HUES48 (cell line): ENCODE measurements around the gene TAX1BP3.
A peak's percentile ranks its signal among the peaks of the same experiment; 100 is the strongest.

Experiments
- H3K27ac ChIP-seq: one replicate; pipeline ENCODE4 v1.7.0; 2013; ENCODE audit warnings: low read depth, low read length, inconsistent platforms
- H3K27me3 ChIP-seq: 2 replicates; pipeline ENCODE4 v1.6.1; 2013; ENCODE audit warnings: mild to moderate bottlenecking, low read length; ENCODE audit not compliant: control insufficient read depth, insufficient read depth
- H3K36me3 ChIP-seq: 2 replicates; pipeline ENCODE4 v1.6.1; 2013; ENCODE audit warnings: low read length; ENCODE audit not compliant: control insufficient read depth, insufficient read depth
- H3K4me1 ChIP-seq: 2 replicates; pipeline ENCODE4 v1.6.1; 2013; ENCODE audit warnings: mild to moderate bottlenecking, low read length; ENCODE audit not compliant: control insufficient read depth, insufficient read depth
- H3K4me3 ChIP-seq: 2 replicates; pipeline ENCODE4 v1.5.1; 2013; ENCODE audit warnings: mild to moderate bottlenecking, low read depth, low read length
- H3K9ac ChIP-seq: 2 replicates; pipeline ENCODE4 v1.6.1; 2013; ENCODE audit warnings: mild to moderate bottlenecking, low read depth, low read length, moderate library complexity
- H3K9me3 ChIP-seq: 2 replicates; pipeline ENCODE4 v1.6.1; 2013; ENCODE audit warnings: low read length; ENCODE audit not compliant: control insufficient read depth, insufficient read depth

The TAX1BP3 gene

GRCh38 chr17:3688027-3688553 is 19.7 kb upstream of the TAX1BP3 start:
- no peaks in the 10 kb centered on the region for H3K9me3 ChIP-seq
- H3K27me3 ChIP-seq = no peaks in the 10 kb centered on the region
- H3K9ac ChIP-seq = no peak overlapping the region
- H3K27ac ChIP-seq = peak overlapping the region; percentile 18
- H3K36me3 ChIP-seq = no peaks in the 10 kb centered on the region
- H3K4me1 ChIP-seq = no peaks in the 10 kb centered on the region
- H3K4me3 ChIP-seq = no peak overlapping the region

DNA sequence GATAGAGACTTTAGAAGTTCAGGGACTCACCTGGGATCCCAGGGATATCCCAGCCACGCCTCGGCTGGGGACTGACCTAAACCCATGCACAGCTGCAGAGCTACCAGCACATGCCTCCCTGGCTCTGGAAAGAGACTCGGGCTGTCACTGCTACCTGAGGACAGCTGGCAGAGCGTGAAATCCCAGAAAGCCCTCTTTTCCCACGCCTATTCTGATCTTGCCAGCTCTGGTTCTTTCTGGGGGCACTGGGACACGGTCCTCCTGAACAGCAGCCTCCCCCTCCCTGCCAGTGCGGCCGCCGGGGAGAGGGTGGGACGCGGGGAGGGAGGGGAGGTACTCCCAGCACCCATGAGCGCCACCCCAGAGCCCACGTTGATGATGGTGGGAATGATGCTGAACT is 16.8 kb upstream of the TAX1BP3 start:
- no peak overlapping the region for H3K9ac ChIP-seq
- no peak overlapping the region for H3K27ac ChIP-seq
- H3K4me3 ChIP-seq = no peak overlapping the region
- H3K27me3 ChIP-seq = no peaks in the 10 kb centered on the region
- no peaks in the 10 kb centered on the region for H3K4me1 ChIP-seq
- no peaks in the 10 kb centered on the region for H3K9me3 ChIP-seq
- H3K36me3 ChIP-seq = no peaks in the 10 kb centered on the region

DNA sequence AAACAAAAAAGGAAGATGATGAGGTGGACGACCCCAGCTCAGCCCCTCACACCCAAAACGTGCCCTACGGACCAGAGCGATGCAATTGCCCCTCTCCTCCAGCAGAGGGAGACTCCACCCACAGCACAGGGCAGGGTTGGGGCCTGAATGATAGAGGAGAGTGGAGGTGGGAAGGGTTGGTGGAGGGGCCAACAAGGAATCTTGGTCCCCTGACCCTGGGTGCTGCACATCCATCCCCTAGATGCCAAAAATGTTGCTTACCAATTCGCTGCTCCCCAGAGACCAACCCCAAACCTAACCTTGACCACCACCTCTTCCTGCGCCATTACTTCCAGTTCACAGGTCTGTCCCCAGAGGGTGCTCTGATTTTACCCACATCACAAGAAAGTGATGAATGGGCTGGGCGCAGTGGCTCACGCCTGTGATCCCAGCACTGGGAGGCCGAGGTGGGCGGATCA is 14.7 kb upstream of the TAX1BP3 start:
- no peaks in the 10 kb centered on the region for H3K9me3 ChIP-seq
- no peaks in the 10 kb centered on the region for H3K36me3 ChIP-seq
- H3K4me3 ChIP-seq = no peak overlapping the region
- no peak overlapping the region for H3K9ac ChIP-seq
- H3K27me3 ChIP-seq = no peaks in the 10 kb centered on the region
- 0 out of 2 replicates have a peak, but pooled peaks cover 5% of the 10 kb centered on the region for H3K4me1 ChIP-seq
- H3K27ac ChIP-seq = no peak overlapping the region

GRCh38 chr17:3682033-3682432 is 13.7 kb upstream of the TAX1BP3 start:
- no peaks in the 10 kb centered on the region for H3K36me3 ChIP-seq

DNA sequence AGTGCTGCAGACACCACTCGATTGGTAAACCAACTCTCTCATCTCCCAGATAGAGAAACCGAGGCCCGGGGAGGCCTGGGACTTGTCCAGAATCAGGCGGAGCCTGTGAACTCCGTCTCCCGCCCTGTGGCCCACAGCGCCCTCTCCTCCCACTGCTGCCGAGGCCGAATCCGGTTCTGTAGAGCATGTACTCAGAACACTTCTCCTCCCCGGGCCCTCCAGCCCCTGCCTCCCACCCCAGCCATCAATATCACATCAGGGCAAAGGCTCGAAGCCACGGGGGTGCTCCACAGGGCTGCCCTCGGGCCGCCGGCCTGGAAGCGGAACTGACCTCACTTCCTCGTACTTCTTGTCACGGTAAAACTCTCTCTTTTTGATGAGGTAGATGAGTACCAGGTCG is 13.2 kb upstream of the TAX1BP3 start:
- H3K4me3 ChIP-seq = no peak overlapping the region
- H3K9me3 ChIP-seq = no peaks in the 10 kb centered on the region
- H3K9ac ChIP-seq = no peak overlapping the region
- peaks cover 5% of the 10 kb centered on the region; the same call in 1 of the 2 replicates for H3K4me1 ChIP-seq
- H3K27ac ChIP-seq = no peak overlapping the region
- no peaks in the 10 kb centered on the region for H3K27me3 ChIP-seq
- no peaks in the 10 kb centered on the region for H3K36me3 ChIP-seq

More at GRCh38 chr17:3682033-3682432, 13.7 kb upstream of the TAX1BP3 start:
- no peaks in the 10 kb centered on the region for H3K27me3 ChIP-seq
- H3K9ac ChIP-seq = no peak overlapping the region
- H3K4me3 ChIP-seq = no peak overlapping the region
- no peak overlapping the region for H3K27ac ChIP-seq
- peaks cover 5% of the 10 kb centered on the region; the same call in 1 of the 2 replicates for H3K4me1 ChIP-seq
- no peaks in the 10 kb centered on the region for H3K9me3 ChIP-seq

DNA sequence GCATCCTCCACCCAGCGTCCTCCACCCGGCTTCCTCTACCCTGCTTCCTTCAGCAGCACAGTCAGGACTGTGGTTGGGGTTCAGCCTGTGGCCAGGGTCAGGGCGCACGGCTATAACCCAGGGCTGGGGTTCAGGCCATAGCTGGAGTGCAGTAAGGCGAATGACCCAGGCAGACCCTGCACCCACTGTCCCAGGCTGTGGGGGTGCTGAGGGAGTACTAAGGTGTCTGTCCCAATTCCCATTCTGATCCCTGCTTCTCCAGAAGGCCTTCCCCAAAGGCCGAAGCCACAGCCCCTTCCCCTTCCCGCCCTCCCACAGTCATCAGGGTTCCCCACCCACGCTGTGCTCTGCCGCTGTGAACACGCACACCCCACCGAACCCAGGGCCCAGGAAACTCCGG is 12.7 kb upstream of the TAX1BP3 start:
- H3K27ac ChIP-seq = no peak overlapping the region
- no peaks in the 10 kb centered on the region for H3K9me3 ChIP-seq
- H3K4me1 ChIP-seq = peaks cover 5% of the 10 kb centered on the region; the same call in 1 of the 2 replicates
- H3K9ac ChIP-seq = no peak overlapping the region
- H3K27me3 ChIP-seq = no peaks in the 10 kb centered on the region
- H3K36me3 ChIP-seq = no peaks in the 10 kb centered on the region
- H3K4me3 ChIP-seq = no peak overlapping the region

DNA sequence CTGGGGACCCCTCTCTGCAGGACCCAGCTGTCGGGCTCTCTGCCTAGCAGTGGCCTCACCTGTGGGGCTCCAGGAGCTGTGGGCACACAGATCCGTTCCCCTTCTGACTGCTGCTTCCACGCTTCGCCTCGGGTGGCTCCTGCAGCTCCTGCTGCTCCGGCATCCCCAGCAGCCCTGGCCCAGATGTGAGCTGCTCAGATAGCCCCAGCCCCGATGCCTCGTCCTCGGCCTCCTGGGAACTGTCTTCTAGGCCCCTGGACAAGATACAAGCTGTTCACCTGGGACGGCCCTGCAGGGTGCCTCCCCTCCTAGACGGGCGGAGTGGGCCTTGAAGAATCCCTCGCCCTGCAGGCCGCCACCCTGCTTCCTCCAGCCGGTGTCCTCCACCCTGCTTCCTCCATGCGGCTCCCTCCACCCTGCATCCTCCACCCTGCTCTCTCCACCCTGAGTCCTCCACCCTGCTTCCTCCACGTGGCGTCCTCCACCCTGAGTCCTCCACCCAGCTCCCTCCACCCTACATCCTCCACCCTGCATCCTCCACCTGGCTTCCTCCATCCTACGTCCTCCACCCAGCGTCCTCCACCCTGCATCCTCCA is 11.3 kb upstream of the TAX1BP3 start:
- no peaks in the 10 kb centered on the region for H3K9me3 ChIP-seq
- H3K36me3 ChIP-seq = no peaks in the 10 kb centered on the region
- H3K4me1 ChIP-seq = peaks cover 5% of the 10 kb centered on the region; the same call in 1 of the 2 replicates
- H3K9ac ChIP-seq = no peak overlapping the region
- no peaks in the 10 kb centered on the region for H3K27me3 ChIP-seq
- no peak overlapping the region for H3K4me3 ChIP-seq
- no peak overlapping the region for H3K27ac ChIP-seq

DNA sequence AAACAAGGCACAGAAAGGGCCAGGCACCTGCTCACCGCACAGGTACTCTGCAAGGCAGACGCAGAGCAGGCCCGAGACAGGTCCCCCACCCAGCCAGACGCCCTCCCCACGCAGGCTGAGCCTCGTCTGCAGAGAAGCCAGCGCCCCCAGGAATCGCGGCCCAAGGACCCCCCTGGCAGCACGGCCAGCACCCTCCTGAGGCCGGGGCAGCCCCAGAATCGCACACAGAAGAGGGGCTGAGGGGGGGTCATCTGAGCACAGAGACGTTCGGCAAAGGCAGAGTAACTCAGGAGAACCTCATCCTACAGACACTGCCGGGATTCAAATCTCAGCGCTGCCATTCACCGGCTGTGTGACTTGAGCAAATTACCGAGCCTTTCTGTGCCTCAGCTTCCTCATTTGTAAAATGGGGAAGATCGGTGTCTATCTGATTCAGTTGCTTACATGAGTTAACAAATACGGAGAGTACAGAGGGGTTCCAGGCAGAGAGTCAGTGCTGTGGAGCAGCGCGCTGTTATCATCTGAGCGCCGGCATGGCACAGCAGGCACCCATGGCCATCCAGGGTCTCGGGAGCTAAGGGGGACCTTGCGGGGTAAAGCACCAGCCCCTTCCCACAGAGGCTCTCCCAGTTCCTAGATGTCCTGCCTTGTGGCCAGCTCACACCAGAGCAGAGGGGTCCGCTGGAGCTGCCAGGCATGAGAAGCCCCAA is 10.6 kb upstream of the TAX1BP3 start:
- no peaks in the 10 kb centered on the region for H3K9me3 ChIP-seq
- H3K36me3 ChIP-seq = no peaks in the 10 kb centered on the region
- no peaks in the 10 kb centered on the region for H3K27me3 ChIP-seq
- no peak overlapping the region for H3K9ac ChIP-seq
- H3K4me3 ChIP-seq = no peak overlapping the region
- peaks cover 5% of the 10 kb centered on the region; the same call in 1 of the 2 replicates for H3K4me1 ChIP-seq
- H3K27ac ChIP-seq = no peak overlapping the region

GRCh38 chr17:3678095-3678820 is 9.9 kb upstream of the TAX1BP3 start:
- no peak overlapping the region for H3K27ac ChIP-seq
- H3K36me3 ChIP-seq = no peaks in the 10 kb centered on the region
- no peak overlapping the region for H3K9ac ChIP-seq
- H3K4me3 ChIP-seq = no peak overlapping the region
- H3K27me3 ChIP-seq = no peaks in the 10 kb centered on the region
- peaks cover 5% of the 10 kb centered on the region; the same call in 1 of the 2 replicates for H3K4me1 ChIP-seq
- H3K9me3 ChIP-seq = no peaks in the 10 kb centered on the region

DNA sequence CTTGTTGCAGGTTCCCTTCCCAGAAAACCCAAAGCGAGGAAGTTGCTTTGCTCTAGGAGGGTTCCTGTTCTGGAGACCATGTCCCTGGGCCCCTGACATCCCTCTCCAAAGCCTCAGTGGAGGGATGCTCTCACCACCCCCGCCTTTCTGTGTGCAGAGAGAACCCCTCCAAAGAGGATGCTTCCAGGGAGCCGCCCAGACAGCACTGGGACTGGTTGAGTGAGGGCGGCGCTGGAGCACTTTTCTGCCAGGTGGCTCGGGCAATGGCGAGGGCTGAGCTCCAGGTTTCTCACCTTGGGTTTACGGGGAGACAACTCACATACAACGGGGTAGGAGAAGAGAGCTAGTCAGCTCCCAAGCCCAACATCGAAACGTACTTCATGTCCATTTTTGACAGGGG is 7.5 kb upstream of the TAX1BP3 start:
- no peak overlapping the region for H3K9ac ChIP-seq
- 0 out of 2 replicates have a peak, but pooled peaks cover 5% of the 10 kb centered on the region for H3K36me3 ChIP-seq
- H3K4me1 ChIP-seq = peaks cover 5% of the 10 kb centered on the region; the same call in 1 of the 2 replicates

More for the DNA sequence above, 7.5 kb upstream of the TAX1BP3 start:
- Histone ChIP-seq H3K9me3 (no peaks in the 10 kb centered on the region), H3K4me3 (no peak overlapping the region), H3K27me3 (no peaks in the 10 kb centered on the region), H3K27ac (no peak overlapping the region)
